GM08714 (cell line): ENCODE data around the gene PDGFA.

ENCODE experiments used
- H3K4me3 ChIP-seq: fragments of 200-500 bp; sonication (Bioruptor generic); 2 replicates; pipeline ENCODE4 v1.5.1; 2014; ENCODE audit warnings: mild to moderate bottlenecking, low read length, inconsistent platforms
- ZNF274 ChIP-seq: IDR thresholded peaks from 2 replicates; pipeline ENCODE4 v1.6.1; 2012; ENCODE audit warnings: mild to moderate bottlenecking, low read depth, low read length

PDGFA gene

DNA sequence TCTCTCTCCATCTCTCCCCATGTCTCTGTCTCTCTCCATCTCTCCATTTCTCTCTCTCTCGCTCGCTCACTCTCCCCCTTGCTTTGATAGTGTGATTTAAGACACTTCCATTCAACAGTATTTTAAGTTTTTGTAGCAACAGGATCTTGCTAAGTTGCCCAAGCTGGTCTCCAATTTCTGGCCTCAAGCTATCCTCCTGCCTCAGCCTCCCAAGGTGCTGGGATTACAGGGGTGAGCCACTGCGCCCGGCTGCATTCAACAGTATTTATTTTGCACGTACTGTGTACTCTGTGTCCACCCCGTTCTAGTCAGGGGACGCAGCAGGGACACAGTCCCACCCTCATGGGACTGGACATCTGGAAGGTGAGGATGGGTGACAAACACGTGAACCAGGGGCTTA lies 14.4 kb upstream of the PDGFA start:
- H3K4me3 ChIP-seq = no peak overlapping the region
- no peak for TF ChIP-seq ZNF274

DNA sequence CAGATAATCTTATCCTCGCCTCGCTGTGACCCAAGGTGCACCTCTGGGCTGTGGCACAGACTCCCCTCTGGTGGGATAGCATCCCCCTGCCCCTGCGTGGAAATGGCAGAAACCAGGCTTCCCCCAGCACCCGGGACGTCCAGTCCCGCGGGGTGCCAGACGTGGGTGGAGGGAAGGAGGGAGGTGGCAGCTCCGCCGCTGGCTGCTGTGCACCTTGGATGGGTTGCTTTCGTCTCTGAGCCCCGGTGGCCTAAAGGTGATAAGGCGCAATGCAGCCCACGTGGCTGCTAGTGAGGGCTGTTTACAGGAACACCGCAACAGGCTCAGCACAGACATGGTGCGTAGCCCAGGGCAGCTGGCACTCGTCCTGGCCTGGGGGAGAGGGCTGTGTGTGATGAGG lies 13.6 kb upstream of the PDGFA start:
- TF ChIP-seq ZNF274 = no peak

DNA sequence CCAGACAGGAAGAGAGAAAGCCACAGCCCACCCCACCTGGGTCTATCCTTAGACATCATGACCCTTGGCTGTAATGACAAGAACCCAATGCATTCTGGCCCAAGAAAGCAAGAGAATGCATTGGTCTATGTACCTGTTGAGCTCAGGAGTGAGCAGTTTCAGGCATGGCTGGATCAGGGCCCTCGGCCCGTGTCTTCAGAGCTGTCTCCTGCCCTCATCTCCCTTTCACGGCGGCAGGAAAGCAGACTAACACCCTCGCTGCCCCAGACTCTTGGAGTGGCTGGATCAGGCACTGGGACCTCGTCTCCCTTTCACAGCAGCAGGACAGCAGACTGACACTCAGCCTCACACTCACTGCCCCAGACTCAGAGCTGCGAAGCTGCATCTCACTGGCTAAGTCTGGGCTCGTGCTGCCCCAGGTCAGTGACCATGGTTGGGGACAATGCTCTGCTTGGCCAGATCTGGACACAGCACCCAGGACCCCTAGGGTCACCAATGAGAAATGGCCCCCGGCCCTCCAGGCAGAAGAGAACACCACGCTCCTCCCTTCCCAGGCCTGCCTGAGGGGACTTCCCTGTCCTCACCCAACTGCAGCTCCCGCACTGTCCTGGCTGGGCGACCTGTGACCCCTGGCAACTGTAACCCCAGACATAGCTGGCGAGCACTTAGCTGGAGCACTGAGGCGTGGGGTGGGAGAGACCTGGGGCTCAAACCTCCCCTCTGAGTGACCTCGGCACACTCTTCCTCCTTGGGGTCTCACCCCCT lies 12.9 kb upstream of the PDGFA start:
- no peak overlapping the region for H3K4me3 ChIP-seq
- TF ChIP-seq ZNF274 = no peak

More for the DNA sequence above, 13.6 kb upstream of the PDGFA start:
- H3K4me3 ChIP-seq = no peak overlapping the region

DNA sequence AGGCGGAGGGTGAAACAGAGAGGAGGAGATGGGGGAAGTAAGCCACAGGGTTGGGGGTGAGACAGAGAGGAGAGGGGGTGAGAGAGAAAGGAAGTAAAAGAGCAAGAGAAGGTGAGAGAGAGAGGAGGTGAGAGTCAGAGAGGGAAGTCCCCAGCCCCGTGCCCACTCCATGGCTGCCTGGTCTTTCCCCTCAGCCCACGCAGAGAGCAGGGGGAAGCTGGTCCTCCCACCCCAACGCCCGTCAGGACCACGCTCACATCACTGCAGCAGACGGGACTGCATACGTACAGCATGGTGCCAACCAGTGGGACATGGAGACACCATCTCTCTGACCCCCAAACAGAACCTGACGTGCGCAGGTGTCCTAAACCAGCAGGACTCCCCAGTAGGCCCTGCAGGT lies 12.1 kb upstream of the PDGFA start:
- TF ChIP-seq ZNF274 = no peak
- no peak overlapping the region for H3K4me3 ChIP-seq

DNA sequence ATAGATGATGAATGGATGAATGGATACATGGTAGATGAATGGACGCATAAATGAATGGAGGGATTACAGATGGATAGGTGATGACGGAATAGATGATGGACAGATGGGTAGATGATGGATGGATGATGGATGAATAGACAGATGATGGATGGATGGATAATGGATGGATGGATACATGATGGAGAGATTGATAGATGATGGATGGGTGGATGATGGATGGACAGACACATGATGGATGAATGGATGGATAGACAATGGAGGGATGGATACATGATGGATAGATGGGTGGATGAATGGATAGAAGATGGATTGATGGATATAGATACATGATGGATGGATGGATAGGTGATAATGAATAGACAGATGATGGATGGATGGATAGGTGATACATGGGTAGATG lies 8.8 kb upstream of the PDGFA start:
- H3K4me3 ChIP-seq = no peak overlapping the region
- TF ChIP-seq ZNF274 = no peak

DNA sequence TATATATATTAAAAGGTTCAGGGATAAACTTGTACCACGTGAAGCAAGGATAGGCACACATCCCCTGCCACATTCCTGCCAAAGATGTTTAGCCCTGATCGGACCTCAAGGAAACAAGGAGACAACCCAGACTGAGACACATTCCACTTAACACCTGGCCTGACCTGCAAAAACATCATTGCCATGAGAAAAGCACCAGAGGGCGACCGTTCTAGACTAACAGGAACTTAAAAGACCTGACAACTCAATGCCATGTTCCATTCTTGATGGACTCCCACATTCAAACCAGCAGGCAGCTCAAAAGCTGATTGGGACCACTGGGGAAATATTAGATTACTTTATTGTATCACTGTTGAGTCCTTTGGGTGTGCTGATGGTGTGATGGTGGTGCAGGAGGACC lies 8.1 kb upstream of the PDGFA start:
- no peak overlapping the region for H3K4me3 ChIP-seq
- no peak for TF ChIP-seq ZNF274

DNA sequence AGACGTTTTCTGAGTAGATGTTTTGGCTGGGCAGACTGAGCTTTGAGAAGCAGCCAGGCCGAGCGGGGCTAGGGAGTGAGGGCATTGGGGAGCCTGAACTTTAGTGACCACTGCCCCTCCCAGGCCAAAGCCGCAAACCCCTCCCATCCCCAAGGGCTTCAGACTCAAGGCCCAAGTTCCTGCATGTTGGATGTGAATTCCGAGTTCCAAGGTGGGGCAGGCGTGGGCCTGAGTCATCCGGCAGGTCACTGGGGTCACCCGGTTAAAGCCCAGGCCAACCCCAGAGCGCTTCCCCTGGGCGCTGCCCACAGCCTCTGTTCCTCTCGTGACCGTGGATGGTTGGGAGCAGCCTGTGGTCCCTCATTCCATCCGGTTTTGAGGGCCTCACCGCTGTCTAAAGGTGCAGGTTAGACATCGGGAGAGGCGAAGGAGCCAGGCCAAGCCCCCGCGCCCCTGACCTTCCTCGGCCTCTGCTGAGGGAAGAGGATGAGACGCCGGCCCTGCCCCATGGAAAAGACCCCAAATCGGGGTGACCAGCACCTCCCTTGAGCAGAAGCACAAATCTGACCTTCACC lies 6.9 kb upstream of the PDGFA start:
- no peak overlapping the region for H3K4me3 ChIP-seq
- no peak for TF ChIP-seq ZNF274

DNA sequence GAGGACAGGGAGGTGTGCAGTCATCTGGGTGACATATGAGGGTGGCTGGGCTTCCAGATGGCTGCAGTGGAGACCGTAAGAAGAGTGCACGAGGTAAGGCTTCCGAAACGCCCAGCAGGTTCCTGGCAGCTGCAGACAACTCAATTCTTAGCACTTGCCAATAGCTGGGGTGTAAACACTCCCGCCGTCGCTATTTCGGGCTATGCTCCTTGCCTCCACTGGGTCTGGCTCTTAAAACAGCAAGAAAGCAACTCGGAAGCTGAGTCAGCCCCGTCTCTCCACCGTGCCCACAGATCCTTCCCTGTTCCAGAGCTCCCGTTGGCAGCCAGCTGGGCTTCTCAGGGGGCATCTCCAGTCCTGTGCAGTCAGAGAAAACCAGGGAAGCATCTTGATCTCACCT lies 6.1 kb upstream of the PDGFA start:
- no peak overlapping the region for H3K4me3 ChIP-seq
- TF ChIP-seq ZNF274 = no peak

DNA sequence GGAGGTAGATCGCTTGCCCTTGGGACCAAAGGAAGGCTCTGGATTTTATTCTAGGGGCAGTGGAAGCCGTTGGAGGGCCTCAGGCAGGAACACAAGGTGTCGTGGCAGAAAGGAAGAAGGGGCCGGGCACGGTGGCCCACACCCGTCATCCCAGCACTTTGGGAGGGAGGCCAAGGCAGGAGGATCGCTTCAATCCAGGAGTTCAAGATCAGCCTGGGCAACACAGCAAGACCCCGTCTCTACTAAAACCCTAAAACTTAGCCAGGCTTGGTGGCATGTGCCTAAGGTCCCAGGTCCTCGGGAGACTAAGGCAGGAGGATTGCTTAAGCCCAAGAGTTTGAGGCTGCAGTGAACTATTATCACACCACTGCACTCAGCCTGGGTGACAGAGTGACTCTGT lies 5.2 kb upstream of the PDGFA start:
- H3K4me3 ChIP-seq = no peak overlapping the region
- TF ChIP-seq ZNF274 = no peak

DNA sequence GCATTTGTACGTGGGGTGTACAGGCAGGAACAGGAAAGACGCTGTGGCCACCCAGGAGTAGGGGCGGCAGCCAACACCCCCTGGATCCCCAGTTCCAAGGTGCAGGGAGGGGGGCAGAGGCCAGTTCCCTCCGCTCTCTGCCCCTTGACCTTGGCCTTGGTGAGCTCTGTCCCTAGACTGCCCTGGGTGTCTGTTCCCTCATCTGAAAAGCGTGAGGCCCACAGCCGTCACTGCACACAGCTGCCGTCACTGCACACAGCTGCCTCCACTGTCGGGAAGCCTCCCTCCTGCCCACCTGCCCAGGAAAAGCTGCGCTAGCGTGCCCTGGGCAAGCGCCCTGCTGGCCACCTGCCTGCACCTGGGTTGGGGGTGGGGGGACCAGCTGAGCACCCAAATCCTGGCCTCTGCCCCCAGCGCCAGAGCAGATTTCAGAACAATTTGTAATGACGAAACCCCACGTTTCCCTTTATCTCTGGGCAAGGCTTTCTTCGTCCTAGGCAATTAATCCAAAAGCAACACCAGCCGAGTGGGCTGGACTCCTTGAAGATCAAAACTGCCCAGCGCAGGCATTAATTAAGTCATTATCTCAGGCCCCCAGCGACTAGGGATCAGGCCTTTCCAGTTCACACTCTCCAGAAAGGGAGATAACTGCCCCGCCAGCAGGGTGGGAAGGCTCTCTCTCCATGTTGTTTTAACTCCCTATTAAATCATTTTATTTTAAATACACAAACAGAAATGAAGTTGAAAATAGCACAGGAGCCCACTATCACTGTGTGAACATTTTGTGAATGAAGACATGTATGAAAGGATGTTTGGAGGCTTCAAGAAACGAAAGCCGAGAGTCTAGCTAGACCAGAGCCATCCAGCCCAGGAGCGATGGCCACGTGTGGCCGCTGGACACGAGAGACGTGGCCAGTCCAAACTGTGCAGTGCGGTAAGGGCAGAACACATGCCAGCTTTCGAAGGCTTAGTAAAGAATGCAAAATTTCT lies 4.0 kb upstream of the PDGFA start:
- no peak for TF ChIP-seq ZNF274
- no peak overlapping the region for H3K4me3 ChIP-seq

DNA sequence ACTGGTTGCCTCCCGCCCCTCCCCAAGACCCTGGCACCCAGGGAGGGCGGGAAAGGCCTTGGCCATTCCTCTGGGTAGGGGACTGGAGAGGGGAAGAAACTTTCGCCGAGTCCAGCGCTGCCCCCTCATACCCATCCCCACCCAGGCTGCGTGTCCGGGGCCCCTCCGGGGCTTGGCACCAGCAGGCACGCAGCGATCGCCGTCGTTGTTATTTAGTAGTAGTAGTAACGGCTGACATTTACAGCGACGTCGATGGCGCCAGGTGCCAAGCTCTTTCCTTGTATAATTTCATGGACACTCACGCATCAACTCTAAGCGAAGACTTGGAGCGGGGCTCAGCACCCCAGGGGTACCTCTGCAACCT lies 3.3 kb upstream of the PDGFA start:
- no peak for TF ChIP-seq ZNF274
- no peak overlapping the region for H3K4me3 ChIP-seq

DNA sequence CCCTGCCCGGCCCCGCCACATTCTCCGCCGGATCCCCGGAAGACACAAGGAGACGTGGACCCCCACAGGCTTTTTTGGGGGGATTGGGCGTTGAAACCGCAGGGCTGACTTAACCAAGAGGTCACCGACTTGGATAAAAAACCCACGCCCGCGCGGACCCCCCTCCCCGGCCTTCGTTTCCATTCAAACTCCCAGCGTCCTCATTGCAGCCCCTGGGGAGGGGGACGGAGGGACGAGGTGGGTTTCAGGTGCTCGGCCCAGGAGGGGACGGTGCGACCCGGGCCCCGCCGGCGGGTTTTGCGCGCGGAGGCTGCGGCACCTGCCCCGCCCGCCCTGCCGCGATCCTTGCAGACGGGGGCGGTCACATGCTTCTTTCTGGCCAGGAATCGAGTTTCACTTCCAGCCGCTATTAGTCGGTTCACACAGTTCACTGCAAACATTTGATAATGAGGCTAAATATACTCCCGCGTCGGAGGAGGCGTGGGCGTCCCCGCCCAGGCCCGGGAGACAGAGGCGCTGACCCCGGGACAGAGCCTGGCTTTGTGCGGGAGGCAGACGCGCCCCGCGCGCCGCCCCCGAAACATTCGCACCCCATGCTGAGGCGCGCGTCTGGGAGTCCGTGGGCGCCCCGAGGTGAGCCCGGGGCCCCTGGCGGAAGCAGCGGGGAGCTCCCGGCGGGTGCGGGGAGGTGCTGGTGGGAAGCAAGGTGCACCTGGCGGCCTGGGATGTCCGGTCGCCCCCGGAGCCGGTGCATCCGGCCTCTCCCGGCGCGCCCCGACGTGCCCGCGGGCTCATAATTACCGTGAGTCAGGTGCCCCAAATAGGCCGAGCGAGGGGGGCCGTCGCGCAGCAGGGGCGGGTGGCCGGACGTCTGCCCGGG lies 2.7 kb upstream of the PDGFA start:
- H3K4me3 ChIP-seq = no peak overlapping the region; the same call in 1 of the 2 replicates
- no peak for TF ChIP-seq ZNF274

DNA sequence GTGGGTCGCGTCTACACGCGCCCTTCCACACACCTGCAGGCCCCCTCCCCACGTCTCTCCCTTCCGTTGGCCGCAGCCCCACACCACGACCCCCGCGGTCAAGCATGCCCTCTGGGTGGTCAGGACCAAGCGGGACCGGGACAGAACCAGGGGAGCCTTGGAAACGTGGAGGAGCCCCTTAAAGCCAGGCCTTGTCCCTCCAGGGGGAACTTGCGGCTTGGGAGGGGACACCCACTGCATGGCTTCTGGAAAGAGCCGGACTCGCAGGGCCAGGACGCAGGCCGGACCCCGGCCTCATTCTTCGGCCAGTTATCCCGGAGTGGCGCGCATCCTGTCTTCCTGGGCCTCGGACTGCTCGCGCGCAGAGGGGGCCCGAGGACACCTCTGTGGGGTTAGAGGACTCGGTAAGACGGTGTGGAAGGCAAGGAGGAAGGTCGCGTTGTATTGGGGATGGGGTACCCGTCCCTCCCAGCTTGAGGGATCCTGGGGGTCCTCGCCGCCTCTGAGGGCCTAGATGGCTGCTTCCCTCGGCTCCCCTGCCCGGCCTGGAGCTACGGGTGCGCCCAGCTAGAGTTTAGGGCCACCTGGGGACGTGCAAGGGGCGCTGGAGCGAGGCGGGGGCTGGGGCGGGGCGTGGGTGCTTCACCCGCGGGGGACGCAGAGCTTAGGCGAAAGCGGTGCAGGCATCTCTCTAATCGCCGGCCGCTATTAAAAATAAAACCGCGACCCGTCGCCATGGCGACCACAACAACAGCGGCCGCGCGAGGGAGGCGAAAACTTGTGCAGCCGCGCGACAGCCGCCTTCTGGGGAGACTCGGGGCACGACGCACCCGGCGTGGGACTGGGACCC lies 1.8 kb upstream of the PDGFA start:
- no peak overlapping the region; the same call in 1 of the 2 replicates for H3K4me3 ChIP-seq
- no peak for TF ChIP-seq ZNF274
